Tibial artery (tissue), 4 donors: Measurements from ENCODE around the gene SH2D2A.

ENCODE experiments used
- DNase-seq, 2 donors: peaks; one replicate each; pipeline ENCODE4 v3.0.0-alpha.2; 2019
- H3K27ac ChIP-seq, 2 donors: fragments of 200-600 bp; sonication (generic) in 1 of 2; 1 replicate in 1 of 2; 2 replicates in 1 of 2; pipeline ENCODE4 v1.5.1; 2018 to 2019; ENCODE audit warnings: mild to moderate bottlenecking in 1 of 2
- H3K27me3 ChIP-seq, 2 donors: fragments of 200-600 bp; sonication (generic) in 1 of 2; one replicate each; pipeline versions ENCODE4 v1.5.1 to v1.6.0; 2016 to 2019
- H3K36me3 ChIP-seq, 3 donors: fragments of 200-600 bp; sonication (generic) in 2 of 3; one replicate each; pipeline ENCODE4 v1.5.1; 2016 to 2019; ENCODE audit warnings: mild to moderate bottlenecking in 2 of 3
- H3K4me1 ChIP-seq, 4 donors: fragments of 200-600 bp; sonication (generic) in 2 of 4; 1 replicate in 3 of 4; 2 replicates in 1 of 4; pipeline ENCODE4 v1.5.1; 2016 to 2019
- H3K4me3 ChIP-seq, 2 donors: fragments of 200-600 bp; sonication (generic) in 1 of 2; 1 replicate in 1 of 2; 2 replicates in 1 of 2; pipeline ENCODE4 v1.5.1; 2018 to 2019; ENCODE audit warnings: mild to moderate bottlenecking in 2 of 2
- H3K9me3 ChIP-seq, 3 donors: fragments of 200-600 bp; sonication (generic) in 1 of 3; one replicate each; pipeline ENCODE4 v1.5.1; 2016 to 2019
- intact Hi-C: fragments of 100-400 bp; cut with DNase I; formaldehyde crosslinking; loops from one replicate; pipeline ENCODE4 v1.15.0; 2023; ENCODE audit warnings: low total_unique reads
- TF ChIP-seq, protein P1 (sequence below), 2 experiments: fragments of 200-600 bp in 1 of 2; fragments of 450-650 bp in 1 of 2; IDR thresholded peaks; one replicate each; pipeline ENCODE4 v1.5.1; 2017 to 2019; ENCODE audit warnings: antibody characterized with exemption in 2 of 2, mild to moderate bottlenecking in 1 of 2, moderate library complexity in 1 of 2

Gene SH2D2A

GRCh38 chr1:156847591-156848460, 31.2 kb upstream of the SH2D2A start:
- Histone ChIP-seq H3K27me3 (peaks cover 0 to 87% of the 10 kb centered on the region in 2 donors), H3K4me3 (no peak overlapping the region), H3K27ac (no peak overlapping the region), H3K4me1 (peaks cover 0 to 24% (median 9%) of the 10 kb centered on the region in 4 donors), H3K36me3 (no peaks in the 10 kb centered on the region), H3K9me3 (no peaks in the 10 kb centered on the region)
- intact Hi-C loops: no loop called here
- DNase-seq: no peak
- TF ChIP-seq, protein P1, sequence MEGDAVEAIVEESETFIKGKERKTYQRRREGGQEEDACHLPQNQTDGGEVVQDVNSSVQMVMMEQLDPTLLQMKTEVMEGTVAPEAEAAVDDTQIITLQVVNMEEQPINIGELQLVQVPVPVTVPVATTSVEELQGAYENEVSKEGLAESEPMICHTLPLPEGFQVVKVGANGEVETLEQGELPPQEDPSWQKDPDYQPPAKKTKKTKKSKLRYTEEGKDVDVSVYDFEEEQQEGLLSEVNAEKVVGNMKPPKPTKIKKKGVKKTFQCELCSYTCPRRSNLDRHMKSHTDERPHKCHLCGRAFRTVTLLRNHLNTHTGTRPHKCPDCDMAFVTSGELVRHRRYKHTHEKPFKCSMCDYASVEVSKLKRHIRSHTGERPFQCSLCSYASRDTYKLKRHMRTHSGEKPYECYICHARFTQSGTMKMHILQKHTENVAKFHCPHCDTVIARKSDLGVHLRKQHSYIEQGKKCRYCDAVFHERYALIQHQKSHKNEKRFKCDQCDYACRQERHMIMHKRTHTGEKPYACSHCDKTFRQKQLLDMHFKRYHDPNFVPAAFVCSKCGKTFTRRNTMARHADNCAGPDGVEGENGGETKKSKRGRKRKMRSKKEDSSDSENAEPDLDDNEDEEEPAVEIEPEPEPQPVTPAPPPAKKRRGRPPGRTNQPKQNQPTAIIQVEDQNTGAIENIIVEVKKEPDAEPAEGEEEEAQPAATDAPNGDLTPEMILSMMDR (IDR thresholded peaks at IDR 0.05): no peak

DNA sequence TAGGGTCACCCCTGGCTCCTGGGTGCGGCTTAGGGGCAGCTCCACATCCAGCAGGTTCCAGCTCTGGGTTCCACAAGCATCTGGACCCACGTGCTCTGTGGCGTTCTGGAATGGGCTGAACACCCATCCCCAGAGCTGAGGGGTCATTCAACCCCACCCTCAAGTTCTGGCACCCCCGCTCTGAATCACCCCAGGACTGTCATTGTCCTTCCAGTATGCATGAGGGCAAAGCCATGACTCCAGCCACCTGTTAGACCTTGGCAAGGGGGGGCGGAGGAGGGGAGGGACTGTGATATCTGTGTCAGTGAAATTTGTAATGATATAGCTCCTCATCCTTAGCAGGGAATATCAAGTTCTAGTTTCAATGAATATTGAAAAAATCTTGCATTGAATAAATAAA, 30.0 kb upstream of the SH2D2A start:
- H3K36me3 ChIP-seq: no peaks in the 10 kb centered on the region
- H3K27me3 ChIP-seq: peaks cover 0 to 88% of the 10 kb centered on the region in 2 donors
- TF ChIP-seq, protein P1 (IDR thresholded peaks at IDR 0.05): no peak
- intact Hi-C loops: no loop called here
- DNase-seq: no peak
- H3K4me1 ChIP-seq: peaks cover 0 to 16% (median 9%) of the 10 kb centered on the region in 4 donors
- H3K4me3 ChIP-seq: no peak overlapping the region
- no peak overlapping the region for H3K27ac ChIP-seq
- H3K9me3 ChIP-seq: no peaks in the 10 kb centered on the region

DNA sequence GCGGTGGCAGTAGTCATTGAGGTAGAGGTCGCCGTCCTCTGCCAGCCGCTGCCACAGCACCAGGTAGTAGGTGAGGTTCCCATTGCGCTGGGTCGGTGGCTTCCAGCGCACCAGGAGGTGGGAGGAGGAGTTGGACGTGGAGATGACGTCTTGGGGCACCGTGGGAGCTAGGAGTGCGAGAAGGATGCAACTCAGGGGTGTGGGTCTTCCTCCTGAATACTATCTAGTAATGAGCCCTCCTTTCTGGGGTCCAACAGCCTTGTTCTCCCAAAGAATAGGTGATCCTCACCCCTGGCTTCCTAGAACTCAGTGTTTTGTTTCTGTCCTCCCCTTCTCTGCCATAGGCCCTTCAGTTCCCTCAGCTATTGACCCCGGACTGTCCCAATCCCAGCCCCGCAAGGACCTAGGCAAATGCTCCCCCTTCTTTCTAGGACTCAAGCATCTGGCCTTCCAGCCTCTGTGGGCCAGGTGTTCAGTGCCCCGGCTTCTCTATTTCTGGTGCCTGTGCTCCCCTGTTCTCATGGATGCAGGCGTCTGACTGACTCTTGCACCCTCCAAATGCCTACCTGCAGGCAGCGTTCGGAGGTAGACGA, 29.4 kb upstream of the SH2D2A start:
- DNase-seq: no peak
- Histone ChIP-seq H3K36me3 (no peaks in the 10 kb centered on the region), H3K9me3 (no peaks in the 10 kb centered on the region), H3K27ac (no peak overlapping the region), H3K4me1 (peaks cover 0 to 16% (median 9%) of the 10 kb centered on the region in 4 donors), H3K27me3 (peaks cover 0 to 88% of the 10 kb centered on the region in 2 donors), H3K4me3 (no peak overlapping the region)
- intact Hi-C loops: no loop called here
- TF ChIP-seq, protein P1 (IDR thresholded peaks at IDR 0.05): no peak

DNA sequence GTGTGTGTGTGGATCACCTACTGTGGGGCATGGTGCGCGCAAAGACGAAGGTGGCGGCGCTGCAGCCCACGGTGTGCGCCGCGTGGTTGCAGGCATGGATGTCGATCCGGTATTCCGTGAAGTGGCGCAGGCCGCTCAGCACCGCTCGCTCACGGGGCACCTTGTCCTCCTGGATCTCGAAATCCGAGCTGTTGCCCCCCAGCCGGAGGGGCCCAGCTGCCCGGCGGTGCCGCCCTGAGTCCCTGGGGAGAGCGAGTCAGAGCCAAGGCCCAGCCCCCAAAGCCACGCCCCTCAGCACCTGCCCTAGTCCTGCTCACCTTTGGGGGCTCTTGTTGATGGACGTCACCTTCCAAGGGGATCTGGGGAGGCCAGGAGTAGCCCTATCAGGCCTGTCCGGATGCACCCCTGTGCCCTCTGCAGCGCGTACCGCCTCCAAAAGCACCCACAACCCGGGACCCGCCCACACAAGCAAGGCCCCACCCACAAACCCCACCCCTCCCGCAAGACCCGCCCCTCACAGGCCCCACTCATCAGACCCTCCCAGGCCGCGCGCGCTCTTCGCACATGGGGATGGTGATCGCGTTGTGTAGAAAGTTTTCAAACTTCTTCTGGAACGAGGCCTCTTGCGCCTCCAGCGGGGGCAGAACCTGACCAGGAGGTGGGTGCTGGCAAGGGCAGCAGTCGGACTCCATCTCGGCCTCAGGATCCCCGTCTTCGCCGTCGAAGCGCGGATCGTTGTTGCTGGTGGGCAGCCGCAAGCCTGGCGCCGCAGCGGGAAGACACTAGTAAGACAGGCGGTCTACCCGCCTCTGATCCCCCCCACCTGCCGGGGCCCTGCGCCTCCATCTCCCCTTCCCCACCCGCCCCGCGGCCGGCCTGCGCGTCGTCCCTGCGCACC, 28.7 kb upstream of the SH2D2A start:
- Histone ChIP-seq H3K4me1 (peaks cover 0 to 16% (median 9%) of the 10 kb centered on the region in 4 donors), H3K4me3 (no peak overlapping the region), H3K27ac (no peak overlapping the region), H3K27me3 (peaks cover 0 to 92% of the 10 kb centered on the region in 2 donors), H3K9me3 (no peaks in the 10 kb centered on the region), H3K36me3 (no peaks in the 10 kb centered on the region)
- no peak for DNase-seq
- intact Hi-C loops: no loop called here
- TF ChIP-seq, protein P1 (IDR thresholded peaks at IDR 0.05): no peak

GRCh38 chr1:156844638-156845037, 28.0 kb upstream of the SH2D2A start:
- H3K36me3 ChIP-seq: no peaks in the 10 kb centered on the region
- H3K27ac ChIP-seq: no peak overlapping the region
- H3K27me3 ChIP-seq: peaks cover 0 to 99% of the 10 kb centered on the region in 2 donors
- intact Hi-C loops: loop anchor here (5.0 kb wide), 2 partner anchors 38 to 78 kb away; partner anchors contain the start of gene LRRC71
- H3K9me3 ChIP-seq: no peaks in the 10 kb centered on the region
- no peak overlapping the region for H3K4me3 ChIP-seq
- DNase-seq: no peak
- TF ChIP-seq, protein P1 (IDR thresholded peaks at IDR 0.05): no peak
- peaks cover 0 to 16% (median 9%) of the 10 kb centered on the region in 4 donors for H3K4me1 ChIP-seq
